LNCAP (cell line): ENCODE measurements around the gene PYCR2.

ENCODE experiments used
- CTCF ChIP-seq: fragments of 450-650 bp; IDR thresholded peaks from 2 replicates; pipeline ENCODE4 v1.5.1; 2017; ENCODE audit warnings: mild to moderate bottlenecking

Gene PYCR2

GRCh38 chr1:225887030-225887314, 37.1 kb downstream of the PYCR2 start:
- TF ChIP-seq CTCF = no peak

GRCh38 chr1:225886159-225887029, 37.7 kb downstream of the PYCR2 start:
- no peak for TF ChIP-seq CTCF

DNA sequence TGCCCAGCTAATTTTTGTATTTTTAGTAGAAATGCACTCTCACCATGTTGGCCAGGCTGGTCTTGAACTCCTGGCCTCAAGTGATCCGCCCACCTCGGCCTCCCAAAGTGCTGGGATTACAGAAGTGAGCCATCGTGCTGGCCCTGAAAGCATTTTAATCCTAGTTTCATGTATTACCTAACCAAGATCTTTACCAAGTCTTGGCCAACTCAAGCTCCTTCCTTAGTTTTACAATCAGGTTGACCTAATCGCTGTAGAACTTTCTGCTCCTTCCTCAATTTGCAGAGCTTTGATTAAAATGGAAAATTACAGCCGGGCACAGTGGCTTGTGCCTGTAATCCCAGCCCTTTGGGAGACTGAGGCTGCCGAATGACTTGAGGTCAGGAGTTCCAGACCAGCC, 38.7 kb downstream of the PYCR2 start:
- no peak for TF ChIP-seq CTCF

GRCh38 chr1:225883616-225884265, 40.3 kb downstream of the PYCR2 start:
- TF ChIP-seq CTCF = no peak

GRCh38 chr1:225882694-225883615, 41.1 kb downstream of the PYCR2 start:
- no peak for TF ChIP-seq CTCF

- peak; percentile 39; the same call in 1 of the 2 replicates for TF ChIP-seq CTCF
Observed at GRCh38 chr1:225881959-225882693, 41.9 kb downstream of the PYCR2 start, which contains the start of gene TMEM63A. Gene TMEM63A, minus strand, starts transcription at chr1:225882380. Its CDS starts 4,800 bp downstream, at chr1:225877580.
